Esophagus muscularis mucosa (tissue), 4 donors: ENCODE measurements around the gene ANKRD62. TPM values are rescaled to one million over a fixed set of nuclear protein-coding genes. Genes with fewer than 3 reads are reported as not detected.
"Not testable (repeated sequence)": the region's sequence is repeated elsewhere in the genome, so short reads cannot be mapped to it uniquely, and the experiment has no call there.

Experiments
- DNase-seq: peaks from one replicate; pipeline ENCODE4 v3.0.0-alpha.2; 2017; ENCODE audit errors: extremely low spot score
- H3K27ac ChIP-seq, 4 donors: fragments of 200-600 bp; sonication (generic); replicated peaks in 1 of 4; 1 replicate in 3 of 4; 2 replicates in 1 of 4; pipeline ENCODE4 v1.5.1; 2016 to 2019; ENCODE audit warnings: mild to moderate bottlenecking in 1 of 4
- H3K27me3 ChIP-seq, 4 donors: fragments of 200-600 bp; sonication (generic); one replicate each; pipeline versions ENCODE4 v1.5.1 to v1.6.0; 2016 to 2019
- H3K36me3 ChIP-seq, 4 donors: fragments of 200-600 bp; sonication (generic); one replicate each; pipeline ENCODE4 v1.5.1; 2016 to 2019
- H3K4me1 ChIP-seq, 4 donors: fragments of 200-600 bp; sonication (generic); one replicate each; pipeline ENCODE4 v1.5.1; 2016 to 2019
- H3K4me3 ChIP-seq, 4 donors: fragments of 200-600 bp; sonication (generic); 1 replicate in 2 of 4; 2 replicates in 2 of 4; pipeline ENCODE4 v1.5.1; 2016 to 2019; ENCODE audit warnings: mild to moderate bottlenecking in 4 of 4, moderate library complexity in 1 of 4
- H3K9me3 ChIP-seq, 4 donors: fragments of 200-600 bp; sonication (generic); 1 replicate in 3 of 4; 2 replicates in 1 of 4; pipeline ENCODE4 v1.5.1; 2016 to 2019
- EP300 ChIP-seq: sonication (generic); formaldehyde crosslinking; IDR thresholded peaks from one replicate; pipeline ENCODE4 v1.6.1; 2017; ENCODE audit warnings: antibody characterized with exemption
- POLR2A ChIP-seq: fragments of 450-650 bp; IDR thresholded peaks from one replicate; pipeline ENCODE4 v1.6.1; 2017; ENCODE audit warnings: antibody characterized with exemption, moderate library complexity, mild to moderate bottlenecking, low read depth
- POLR2AphosphoS5 ChIP-seq, 2 donors: sonication (generic); formaldehyde crosslinking; IDR thresholded peaks; one replicate each; pipeline ENCODE4 v1.6.1; 2017; ENCODE audit warnings: antibody characterized with exemption in 2 of 2
- WGBS: methylation state at CpG from one replicate; pipeline ENCODE4 v1.1.5; 2018; 5-methylcytosine and 5-hydroxymethylcytosine counted together
- intact Hi-C: fragments of 100-400 bp; cut with DNase I; formaldehyde crosslinking; loops from one replicate; pipeline ENCODE4 v1.15.1; 2023
- total RNA-seq, 4 donors: library from RNA; depleted of rRNA; stranded (reverse); fragments of >200 nt; gene quantifications; one replicate each; pipeline versions ENCODE4 v1.1.0 to v1.2.1, GENCODE V29; 2016
- TF ChIP-seq, protein P1 (sequence below), 3 experiments: fragments of 200-600 bp in 2 of 3; fragments of 450-650 bp in 1 of 3; sonication (generic) in 2 of 3; IDR thresholded peaks; one replicate each; pipeline ENCODE4 v1.5.1; 2017 to 2019; ENCODE audit warnings: antibody characterized with exemption in 3 of 3, mild to moderate bottlenecking in 2 of 3, moderate library complexity in 1 of 3

ANKRD62 gene
- total RNA-seq, 4 donors from 2014 or later: 0.06 TPM; not detected in 3

GRCh38 chr18:12109836-12110235, 16.2 kb downstream of the ANKRD62 start:
- intact Hi-C loops: no loop called here
- TF ChIP-seq POLR2AphosphoS5 (IDR thresholded peaks at IDR 0.05): no peak
- no peak for TF ChIP-seq POLR2A
- no peak for TF ChIP-seq EP300
- TF ChIP-seq, protein P1, sequence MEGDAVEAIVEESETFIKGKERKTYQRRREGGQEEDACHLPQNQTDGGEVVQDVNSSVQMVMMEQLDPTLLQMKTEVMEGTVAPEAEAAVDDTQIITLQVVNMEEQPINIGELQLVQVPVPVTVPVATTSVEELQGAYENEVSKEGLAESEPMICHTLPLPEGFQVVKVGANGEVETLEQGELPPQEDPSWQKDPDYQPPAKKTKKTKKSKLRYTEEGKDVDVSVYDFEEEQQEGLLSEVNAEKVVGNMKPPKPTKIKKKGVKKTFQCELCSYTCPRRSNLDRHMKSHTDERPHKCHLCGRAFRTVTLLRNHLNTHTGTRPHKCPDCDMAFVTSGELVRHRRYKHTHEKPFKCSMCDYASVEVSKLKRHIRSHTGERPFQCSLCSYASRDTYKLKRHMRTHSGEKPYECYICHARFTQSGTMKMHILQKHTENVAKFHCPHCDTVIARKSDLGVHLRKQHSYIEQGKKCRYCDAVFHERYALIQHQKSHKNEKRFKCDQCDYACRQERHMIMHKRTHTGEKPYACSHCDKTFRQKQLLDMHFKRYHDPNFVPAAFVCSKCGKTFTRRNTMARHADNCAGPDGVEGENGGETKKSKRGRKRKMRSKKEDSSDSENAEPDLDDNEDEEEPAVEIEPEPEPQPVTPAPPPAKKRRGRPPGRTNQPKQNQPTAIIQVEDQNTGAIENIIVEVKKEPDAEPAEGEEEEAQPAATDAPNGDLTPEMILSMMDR (IDR thresholded peaks at IDR 0.05): no peak
- no peak for DNase-seq
- peaks cover 0 to 6% (median 0%) of the 10 kb centered on the region in 4 donors for H3K27me3 ChIP-seq
- WGBS: 85% methylated on average over 3 of the region's 3 CpGs
- no peak overlapping the region for H3K4me3 ChIP-seq
- H3K36me3 ChIP-seq: no peaks in the 10 kb centered on the region
- no peaks in the 10 kb centered on the region for H3K4me1 ChIP-seq
- no peak overlapping the region for H3K27ac ChIP-seq
- peaks cover 0 to 8% (median 0%) of the 10 kb centered on the region in 4 donors for H3K9me3 ChIP-seq

DNA sequence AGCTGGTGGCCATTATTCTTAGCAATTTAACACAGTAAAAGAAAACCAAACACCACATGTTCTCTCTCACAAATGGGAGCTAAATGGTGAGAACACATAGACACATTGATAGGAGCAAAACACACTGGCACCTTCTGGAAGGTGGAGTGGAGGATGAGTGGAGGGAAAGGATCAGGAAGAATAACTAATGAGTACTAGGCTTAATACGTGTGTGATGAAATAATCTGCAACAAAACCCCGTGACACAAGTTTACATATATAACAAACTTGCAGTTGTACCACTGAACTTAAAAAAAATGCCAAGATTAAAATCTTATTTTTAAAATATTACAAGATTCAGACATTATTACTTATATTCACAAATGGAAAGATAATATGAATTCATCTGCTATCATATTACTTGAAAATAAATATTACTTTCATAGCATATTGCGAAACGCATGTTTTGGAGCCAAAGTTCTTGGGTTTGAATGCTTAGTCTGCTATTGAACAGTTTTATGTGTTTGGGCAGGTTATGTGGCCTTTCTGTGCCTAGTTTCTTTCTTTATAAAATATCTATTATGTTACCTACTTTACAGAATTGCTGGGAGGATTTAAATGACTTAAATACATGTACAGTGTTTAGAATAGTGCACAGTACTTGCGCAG, 20.5 kb downstream of the ANKRD62 start:
- no peak for TF ChIP-seq POLR2AphosphoS5 (IDR thresholded peaks at IDR 0.05)
- TF ChIP-seq, protein P1 (IDR thresholded peaks at IDR 0.05): no peak
- no peak for TF ChIP-seq EP300
- no peak for TF ChIP-seq POLR2A
- 80% methylated on average over 5 of the region's 5 CpGs for WGBS

DNA sequence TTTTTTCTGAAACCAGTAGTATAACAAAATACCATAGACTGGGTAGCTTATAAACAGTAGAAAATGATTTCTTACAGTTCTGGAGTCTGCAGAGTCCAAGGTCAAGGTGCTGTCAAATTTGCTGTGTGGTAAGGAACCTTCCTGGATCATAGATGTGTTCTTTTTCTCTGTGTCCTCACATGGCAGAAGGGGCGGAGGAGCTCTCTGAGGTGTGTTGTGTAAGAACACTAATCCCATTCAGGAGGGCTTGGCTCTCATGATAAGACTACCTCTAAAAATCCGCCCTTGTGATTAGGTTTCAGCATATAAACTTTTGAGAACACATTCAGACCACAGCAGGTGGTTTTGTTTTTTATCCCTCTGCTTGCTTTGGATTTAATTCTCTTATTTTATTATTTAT, 25.7 kb downstream of the ANKRD62 start:
- intact Hi-C loops: no loop called here
- Histone ChIP-seq H3K4me3 (no peak overlapping the region), H3K9me3 (no peaks in the 10 kb centered on the region), H3K27me3 (no peaks in the 10 kb centered on the region), H3K27ac (no peak overlapping the region), H3K4me1 (no peaks in the 10 kb centered on the region), H3K36me3 (no peaks in the 10 kb centered on the region)
- TF ChIP-seq POLR2A (no peak), EP300 (no peak), POLR2AphosphoS5 (IDR thresholded peaks at IDR 0.05) (no peak)
- TF ChIP-seq, protein P1 (IDR thresholded peaks at IDR 0.05): no peak
- 87% methylated on average over 2 of the region's 2 CpGs for WGBS
- DNase-seq: no peak

More for the DNA sequence above, 20.5 kb downstream of the ANKRD62 start:
- Histone ChIP-seq H3K9me3 (peaks cover 0 to 8% (median 0%) of the 10 kb centered on the region in 4 donors), H3K27me3 (peaks cover 0 to 6% (median 0%) of the 10 kb centered on the region in 4 donors), H3K27ac (no peak overlapping the region), H3K4me3 (no peak overlapping the region), H3K4me1 (no peaks in the 10 kb centered on the region), H3K36me3 (no peaks in the 10 kb centered on the region)
- DNase-seq: no peak
- intact Hi-C loops: no loop called here

GRCh38 chr18:12121175-12122042, 27.8 kb downstream of the ANKRD62 start:
- Histone ChIP-seq H3K9me3 (no peaks in the 10 kb centered on the region), H3K4me3 (no peak overlapping the region), H3K27ac (no peak overlapping the region), H3K27me3 (no peaks in the 10 kb centered on the region), H3K36me3 (no peaks in the 10 kb centered on the region), H3K4me1 (no peaks in the 10 kb centered on the region)
- WGBS: 74% methylated on average over 15 of the region's 15 CpGs
- TF ChIP-seq, protein P1 (IDR thresholded peaks at IDR 0.05): no peak
- TF ChIP-seq POLR2AphosphoS5 (IDR thresholded peaks at IDR 0.05): no peak
- TF ChIP-seq POLR2A: no peak
- no peak for DNase-seq
- intact Hi-C loops: no loop called here

GRCh38 chr18:12122043-12122389, 28.4 kb downstream of the ANKRD62 start:
- WGBS: 83% methylated on average over 3 of the region's 3 CpGs
- H3K4me1 ChIP-seq, intact Hi-C loops, H3K36me3 ChIP-seq, DNase-seq, H3K27ac ChIP-seq, H3K27me3 ChIP-seq, H3K4me3 ChIP-seq, H3K9me3 ChIP-seq: not testable (repeated sequence)

- intact Hi-C loops, H3K36me3 ChIP-seq, H3K27me3 ChIP-seq, H3K9me3 ChIP-seq, H3K4me1 ChIP-seq, H3K4me3 ChIP-seq, DNase-seq, H3K27ac ChIP-seq: not testable (repeated sequence)
- 75% methylated on average over 4 of the region's 4 CpGs for WGBS
These were observed 34.0 kb downstream of the ANKRD62 start for GRCh38 chr18:12127647-12128046.

- H3K27me3 ChIP-seq, H3K4me1 ChIP-seq, H3K36me3 ChIP-seq, H3K4me3 ChIP-seq, H3K9me3 ChIP-seq, DNase-seq, intact Hi-C loops, H3K27ac ChIP-seq: not testable (repeated sequence)
- WGBS: 85% methylated on average over 4 of the region's 4 CpGs
These were observed 45.2 kb downstream of the ANKRD62 start for GRCh38 chr18:12138831-12139230.

GRCh38 chr18:12140866-12141265, 47.2 kb downstream of the ANKRD62 start:
- H3K27me3 ChIP-seq, H3K4me3 ChIP-seq, H3K27ac ChIP-seq, H3K4me1 ChIP-seq, H3K9me3 ChIP-seq, intact Hi-C loops, DNase-seq, H3K36me3 ChIP-seq: not testable (repeated sequence)
- WGBS: 93% methylated on average over 9 of the region's 12 CpGs
